ENCODE measurements around the gene B3GAT2. TPM values are rescaled to one million over a fixed set of nuclear protein-coding genes. Genes with fewer than 3 reads are reported as not detected.

Gene B3GAT2
- total RNA-seq, 1 experiment from 2014 or later = not detected

- DNase-seq (ENCODE audit: low read depth, low spot score) = no peak
- ChIA-PET CTCF (no interaction called here), RAD21 (ENCODE audit: low non-redundant PET in 1 of 2, low total read pairs in 2 of 2, uncharacterized antibody in 2 of 2, unreplicated experiment in 2 of 2) (no interaction called here), POLR2A (no interaction called here)
- Histone ChIP-seq H3K9ac (ENCODE audit: low read length) (no peak overlapping the region), H2AFZ (ENCODE audit: low read depth, low read length, poor library complexity, severe bottlenecking) (no peak overlapping the region), H3K9me3 (ENCODE audit: control insufficient read depth in 1 of 2, insufficient read depth in 1 of 2, low read depth in 1 of 2, low read length in 2 of 2) (no peaks in the 10 kb centered on the region), H3K27ac (ENCODE audit: low read depth, low read length) (no peak overlapping the region), H3K4me3 (replicated peaks in 1 of 2; ENCODE audit: low read depth in 1 of 2, low read length in 2 of 2) (no peak overlapping the region), H3K4me1 (ENCODE audit: control insufficient read depth in 1 of 2, insufficient read depth in 2 of 2, low read length in 2 of 2) (no peaks in the 10 kb centered on the region), H3K9me2 (ENCODE audit: insufficient read depth) (no peaks in the 10 kb centered on the region), H3K27me3 (ENCODE audit: insufficient read depth, low read length) (no peaks in the 10 kb centered on the region), H3K4me2 (ENCODE audit: low read length) (no peak overlapping the region), H3K36me3 (ENCODE audit: control insufficient read depth in 1 of 2, insufficient read depth in 2 of 2, low read length in 2 of 2) (no peaks in the 10 kb centered on the region), H3K79me2 (ENCODE audit: insufficient read depth, low read length) (no peaks in the 10 kb centered on the region), H4K20me1 (ENCODE audit: insufficient read depth) (no peaks in the 10 kb centered on the region)
- TF ChIP-seq EGR1 (IDR thresholded peaks at IDR 0.05; ENCODE audit: low read depth) (no peak), POLR2AphosphoS5 (IDR thresholded peaks at IDR 0.05; ENCODE audit: low read depth, low read length) (no peak), FOSL1 (IDR thresholded peaks at IDR 0.05; ENCODE audit: low read depth) (no peak), JUND (IDR thresholded peaks at IDR 0.05) (no peak), POLR2A (IDR thresholded peaks at IDR 0.05; ENCODE audit: borderline replicate concordance, extremely low read depth, insufficient read depth, insufficient read length) (no peak), ATF3 (IDR thresholded peaks at IDR 0.05) (no peak), RAD21 (IDR thresholded peaks at IDR 0.05; ENCODE audit: low read depth) (no peak), REST (IDR thresholded peaks at IDR 0.05; ENCODE audit: low read depth) (no peak), ZFX (IDR thresholded peaks at IDR 0.05) (no peak), ZBTB33 (IDR thresholded peaks at IDR 0.05; ENCODE audit: extremely low read depth, insufficient replicate concordance, low read length) (no peak), SIN3A (IDR thresholded peaks at IDR 0.05; ENCODE audit: low read depth) (no peak), EZH2phosphoT487 (IDR thresholded peaks at IDR 0.05; ENCODE audit: borderline replicate concordance) (no peak), ELF1 (IDR thresholded peaks at IDR 0.05; ENCODE audit: borderline replicate concordance, low read depth) (no peak), CTCF (IDR thresholded peaks at IDR 0.05 in 2 of 3, conservative IDR thresholded peaks at IDR 0.05 in 1 of 3; ENCODE audit: borderline replicate concordance in 1 of 3, insufficient read depth in 1 of 3, low read depth in 2 of 3, low read length in 2 of 3) (no peak)
- intact Hi-C loops (cut with micrococcal nuclease) = no loop called here
- ATAC-seq = no peak
- no TSS peak for BruUV-seq (replicated peaks)
Measured at GRCh38 chr6:70842541-70842940, 114.3 kb downstream of the B3GAT2 start.
